H1 (cell line): ENCODE measurements around the gene LPCAT3. TPM values are rescaled to one million over a fixed set of nuclear protein-coding genes. Genes with fewer than 3 reads are reported as not detected.

Experiments used
- BCL11A ChIP-seq, 2 experiments: IDR thresholded peaks; one replicate each; pipeline ENCODE4 v1.6.1; 2011; ENCODE audit warnings: low read depth in 2 of 2, low read length in 2 of 2, mild to moderate bottlenecking in 2 of 2
- PHF8 ChIP-seq: fragments of 200-600 bp; sonication (generic); conservative IDR thresholded peaks from 2 replicates; pipeline ENCODE4 v1.7.1; 2012; ENCODE audit warnings: low read depth, mild to moderate bottlenecking, inconsistent platforms, low read length, moderate library complexity
- POLR2A ChIP-seq, 2 experiments: IDR thresholded peaks; 1 replicate in 1 of 2; 2 replicates in 1 of 2; pipeline ENCODE4 v1.6.1; 2011; ENCODE audit warnings: low read depth in 2 of 2, low read length in 2 of 2, mild to moderate bottlenecking in 2 of 2; ENCODE audit errors: control extremely low read depth in 1 of 2
- YY1 ChIP-seq: IDR thresholded peaks from 2 replicates; pipeline ENCODE4 v1.6.1; 2011; ENCODE audit warnings: low read depth, mild to moderate bottlenecking, low read length
- polyA plus RNA-seq, 7 experiments: library from polyadenylated mRNA; depleted of rRNA in 3 of 7; stranded (reverse) in 5 of 7; unstranded in 2 of 7; fragments of >200 nt in 5 of 7; fragments of 200-250 nt in 2 of 7; gene quantifications; 1 replicate in 5 of 7; 2 replicates in 1 of 7; 4 replicates in 1 of 7; pipeline versions ENCODE4 v1.2.1 to v1.2.3, GENCODE V29; 2011 to 2013; ENCODE audit warnings: missing spikeins in 2 of 7, mixed read lengths in 2 of 7
- total RNA-seq: library from RNA; stranded (reverse); fragmentation: NEBNext Ultra II Directional; extraction: Animal tissue kit (Norgen Biotek cat#: 25700); gene quantifications from 2 replicates; pipeline ENCODE4 v1.2.1, GENCODE V29; 2021

LPCAT3 gene
- total and polyA plus RNA-seq, 2 of the 8 experiments (the other 6 are each of a cell fraction or from before 2014, with no cell fraction given) = 55.8 to 70.4 TPM

GRCh38 chr12:6974180-6974579 lies 44.1 kb downstream of the LPCAT3 start (continued):
- TF ChIP-seq BCL11A (IDR thresholded peaks at IDR 0.05; ENCODE audit: low read depth in 2 of 2, low read length in 2 of 2) (no peak), POLR2A (IDR thresholded peaks at IDR 0.05; ENCODE audit: control extremely low read depth in 1 of 2, low read depth in 2 of 2, low read length in 2 of 2) (no peak; a peak in 1 of 3 replicates), YY1 (no peak), PHF8 (no peak)
